ENCODE measurements around the gene MGAT4B. TPM values are rescaled to one million over a fixed set of nuclear protein-coding genes. Genes with fewer than 3 reads are reported as not detected.
A peak's percentile ranks its signal among the peaks of the same experiment; 100 is the strongest.
"Not testable (repeated sequence)": the region's sequence is repeated elsewhere in the genome, so short reads cannot be mapped to it uniquely, and the experiment has no call there.

Gene MGAT4B
- total RNA-seq, 1 donor from 2014 or later = 71.7 TPM

- DNase-seq (ENCODE audit: low spot score) (no peak), ATAC-seq (no peak)
- intact Hi-C loops (cut with DNase I) = no loop called here
Observed at GRCh38 chr5:179798144-179798770, 8.4 kb downstream of the MGAT4B start.

GRCh38 chr5:179797741-179798140, 8.9 kb downstream of the MGAT4B start:
- intact Hi-C loops (cut with DNase I) = loop anchor here (2.0 kb wide), 1 partner anchor 39 kb away; no protein-coding TSS in a partner anchor
- ATAC-seq = no peak
- DNase-seq (ENCODE audit: low spot score) = no peak

DNA sequence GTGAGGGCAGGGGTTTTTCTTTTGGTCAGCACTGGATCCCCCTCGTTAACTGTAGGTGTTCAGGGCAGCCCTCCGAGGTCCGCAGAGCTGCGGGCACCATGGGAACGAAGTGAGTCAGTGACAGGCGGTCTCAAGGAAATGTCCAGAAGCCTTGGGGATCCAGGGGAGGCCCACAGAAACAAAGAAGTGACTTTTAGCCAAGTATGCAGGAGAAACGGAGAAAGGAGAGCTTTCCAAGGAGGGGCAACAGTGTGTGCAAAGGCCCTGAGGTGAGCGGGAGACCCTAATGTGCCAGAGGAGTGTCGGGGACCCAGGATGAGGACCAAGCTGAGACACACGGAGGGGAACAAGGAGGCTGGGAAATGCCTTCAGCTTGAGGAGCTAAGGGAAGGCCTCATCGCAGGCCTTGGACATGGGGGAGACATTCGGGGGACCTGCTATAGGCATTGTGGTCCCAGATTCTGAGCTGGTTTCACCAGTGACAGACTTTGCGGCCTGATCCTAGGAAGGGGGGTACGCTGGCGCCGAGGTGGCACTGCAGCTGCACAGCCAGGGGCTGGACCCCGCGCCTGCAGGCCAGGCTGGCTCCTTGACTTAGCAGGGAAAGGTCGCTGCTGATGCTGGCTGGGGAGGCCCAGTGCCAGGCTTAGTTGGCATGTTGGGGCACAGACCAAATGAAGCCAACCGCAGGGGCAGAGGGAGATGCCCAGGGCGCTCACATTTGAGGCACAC, 9.6 kb downstream of the MGAT4B start:
- intact Hi-C loops (cut with DNase I) = loop anchor here (2.0 kb wide), 1 partner anchor 38 kb away; no protein-coding TSS in a partner anchor
- no peak for ATAC-seq
- no peak for DNase-seq (ENCODE audit: low spot score)

DNA sequence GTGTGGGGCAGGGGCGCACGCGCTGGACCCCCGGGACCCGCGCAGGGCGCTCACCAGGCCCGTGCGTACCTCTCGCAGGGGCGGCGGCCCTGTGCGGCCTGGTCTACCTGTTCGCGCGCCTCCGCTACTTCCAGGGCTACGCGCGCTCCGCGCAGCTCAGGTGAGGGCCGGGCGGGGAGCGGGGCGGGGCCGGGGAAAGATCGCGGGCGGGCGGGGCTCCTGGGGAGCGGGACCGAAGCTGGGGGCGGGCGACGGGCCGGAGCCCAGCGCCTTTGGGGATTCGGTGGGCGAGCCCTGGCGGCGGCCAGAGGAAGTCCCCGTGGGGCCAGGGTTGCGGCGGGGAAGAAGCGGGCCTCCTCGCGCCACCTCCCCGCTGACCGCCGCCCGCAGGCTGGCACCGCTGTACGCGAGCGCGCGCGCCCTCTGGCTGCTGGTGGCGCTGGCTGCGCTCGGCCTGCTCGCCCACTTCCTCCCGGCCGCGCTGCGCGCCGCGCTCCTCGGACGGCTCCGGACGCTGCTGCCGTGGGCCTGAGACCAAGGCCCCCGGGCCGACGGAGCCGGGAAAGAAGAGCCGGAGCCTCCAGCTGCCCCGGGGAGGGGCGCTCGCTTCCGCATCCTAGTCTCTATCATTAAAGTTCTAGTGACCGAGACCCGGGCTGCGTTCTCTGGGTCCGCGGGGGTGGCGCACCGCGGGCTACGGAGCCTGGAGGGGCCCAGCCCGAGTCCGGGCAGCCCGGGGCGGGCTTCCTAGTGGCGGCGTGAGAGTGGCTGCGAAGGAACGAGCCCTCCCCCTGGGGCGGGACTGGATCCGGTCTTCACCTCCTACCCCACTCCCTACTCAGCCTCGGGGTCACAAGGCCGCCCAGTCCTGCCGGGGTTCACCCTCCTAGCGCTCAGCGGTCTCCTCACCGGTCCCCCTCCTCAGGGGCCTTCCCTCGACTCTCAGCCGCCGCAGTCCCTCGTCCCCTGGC, 10.5 kb downstream of the MGAT4B start:
- ATAC-seq = peak; percentile 75
- DNase-seq (ENCODE audit: low spot score) = peak; percentile 89
- intact Hi-C loops (cut with DNase I) = loop anchor here (2.0 kb wide), 1 partner anchor 37 kb away; no protein-coding TSS in a partner anchor

DNA sequence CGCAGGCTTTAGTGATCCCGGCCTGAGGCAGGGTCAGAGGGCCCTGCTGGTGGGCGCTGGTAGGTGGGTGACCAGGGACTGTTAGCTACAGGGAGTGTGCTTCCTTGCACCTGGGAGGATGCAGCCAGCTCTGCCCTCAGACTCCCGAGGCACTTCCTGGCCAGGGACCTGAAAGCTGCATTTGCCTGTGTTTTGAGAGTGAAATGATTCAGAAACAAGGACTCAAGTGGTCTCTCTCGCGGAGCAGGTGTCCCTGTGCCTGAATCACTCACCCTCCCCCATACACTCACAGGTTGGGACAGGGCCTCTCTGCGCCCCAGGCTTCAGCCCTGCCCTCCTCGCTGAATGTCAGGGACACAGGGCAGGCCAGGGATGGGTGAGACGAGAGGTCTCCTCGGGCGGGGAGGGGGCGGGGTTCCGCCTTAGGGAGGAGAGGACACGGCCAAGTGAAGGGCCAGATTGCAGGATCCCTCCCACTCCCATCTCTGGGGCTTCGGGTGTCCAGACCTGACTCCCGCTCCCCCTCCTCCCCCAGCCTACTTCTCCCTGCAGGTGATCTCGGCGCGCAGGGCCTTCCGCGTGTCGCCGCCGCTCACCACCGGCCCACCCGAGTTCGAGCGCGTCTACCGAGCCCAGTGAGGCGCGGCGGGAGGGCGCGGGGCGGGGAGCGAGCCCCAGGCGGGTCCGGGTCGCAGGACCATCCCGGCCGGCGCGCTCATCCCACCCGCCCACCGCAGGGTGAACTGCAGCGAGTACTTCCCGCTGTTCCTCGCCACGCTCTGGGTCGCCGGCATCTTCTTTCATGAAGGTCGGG, 11.4 kb downstream of the MGAT4B start:
- no peak for ATAC-seq
- intact Hi-C loops (cut with DNase I) = no loop called here
- DNase-seq (ENCODE audit: low spot score) = peak; percentile 63

- no peak for DNase-seq (ENCODE audit: low spot score)
- intact Hi-C loops (cut with DNase I) = no loop called here
- ATAC-seq = no peak
Observed at GRCh38 chr5:179794575-179794974, 12.1 kb downstream of the MGAT4B start.

DNA sequence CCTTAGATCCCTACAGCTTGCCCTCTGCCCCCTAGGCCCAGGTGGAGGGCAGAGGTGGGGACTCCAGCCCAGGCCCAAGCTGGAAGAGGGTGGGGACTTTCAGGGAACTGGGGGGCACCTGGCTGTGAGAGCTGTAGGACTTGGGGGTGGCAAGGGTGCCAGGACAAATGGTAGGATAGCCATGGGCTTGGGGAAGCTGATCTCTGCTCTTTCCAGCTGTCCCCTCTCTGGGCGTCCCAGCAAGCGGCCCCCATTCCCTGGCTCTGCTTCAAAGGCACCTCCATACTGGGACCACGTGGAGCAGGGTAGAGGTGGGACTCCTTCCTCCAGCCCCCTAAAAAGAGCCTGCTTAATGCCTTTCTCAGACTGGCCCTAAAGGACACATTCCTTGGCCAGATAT, 12.5 kb downstream of the MGAT4B start:
- intact Hi-C loops (cut with DNase I) = no loop called here
- DNase-seq (ENCODE audit: low spot score) (no peak), ATAC-seq (no peak)

GRCh38 chr5:179793468-179794139, 13.1 kb downstream of the MGAT4B start, which contains the start of gene LTC4S:
LTC4S (plus strand) TSS chr5:179793986; CDS start chr5:179794081, 95 bp downstream.
- DNase-seq (ENCODE audit: low spot score) (peak; percentile 85), ATAC-seq (peak; percentile 75)
- intact Hi-C loops (cut with DNase I) = no loop called here

GRCh38 chr5:179792612-179793467, 13.8 kb downstream of the MGAT4B start:
- peak; percentile 66 for DNase-seq (ENCODE audit: low spot score)
- intact Hi-C loops (cut with DNase I) = no loop called here
- ATAC-seq = peak; percentile 28

DNA sequence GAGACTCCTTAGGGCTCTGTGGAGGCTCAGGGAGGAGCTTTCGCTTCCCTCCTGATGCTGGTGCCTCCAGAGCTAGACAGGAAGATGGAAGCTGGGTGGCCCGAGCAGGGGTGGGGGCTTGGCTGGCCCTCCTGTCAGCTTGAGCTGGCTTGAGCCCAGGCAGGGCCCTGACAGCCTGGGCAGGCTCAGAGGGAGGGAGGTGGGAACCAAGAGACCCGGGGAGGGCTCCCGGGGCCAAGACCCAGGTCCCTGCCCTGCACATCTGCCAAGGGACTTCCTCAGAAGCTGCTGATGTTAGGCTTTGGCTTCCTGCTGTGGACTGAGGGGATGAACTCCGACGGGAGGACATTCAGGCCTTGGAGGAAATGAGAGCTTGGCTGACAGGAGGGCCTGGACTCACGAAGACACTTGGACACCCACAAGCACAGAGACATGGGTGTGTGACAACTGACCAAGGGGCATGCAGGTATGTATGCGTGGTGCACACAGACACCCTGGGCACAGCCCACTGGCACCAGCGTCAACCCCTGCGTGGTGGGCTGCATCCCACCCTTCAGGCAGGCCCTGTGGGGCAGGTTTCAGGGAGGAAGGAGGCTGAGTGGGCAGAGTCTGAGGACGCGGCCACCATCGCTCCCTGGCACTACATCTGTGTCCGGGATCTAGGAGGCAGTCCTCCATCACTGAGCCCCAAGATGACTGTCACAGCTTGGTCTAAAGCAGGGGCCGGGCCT, 14.6 kb downstream of the MGAT4B start:
- ATAC-seq = peak; percentile 5
- intact Hi-C loops (cut with DNase I) = no loop called here

GRCh38 chr5:179789278-179789677, 17.4 kb downstream of the MGAT4B start:
- intact Hi-C loops (cut with DNase I); DNase-seq (ENCODE audit: low spot score); ATAC-seq: not testable (repeated sequence)

More for the DNA sequence above, 14.6 kb downstream of the MGAT4B start:
- no peak for DNase-seq (ENCODE audit: low spot score)

DNA sequence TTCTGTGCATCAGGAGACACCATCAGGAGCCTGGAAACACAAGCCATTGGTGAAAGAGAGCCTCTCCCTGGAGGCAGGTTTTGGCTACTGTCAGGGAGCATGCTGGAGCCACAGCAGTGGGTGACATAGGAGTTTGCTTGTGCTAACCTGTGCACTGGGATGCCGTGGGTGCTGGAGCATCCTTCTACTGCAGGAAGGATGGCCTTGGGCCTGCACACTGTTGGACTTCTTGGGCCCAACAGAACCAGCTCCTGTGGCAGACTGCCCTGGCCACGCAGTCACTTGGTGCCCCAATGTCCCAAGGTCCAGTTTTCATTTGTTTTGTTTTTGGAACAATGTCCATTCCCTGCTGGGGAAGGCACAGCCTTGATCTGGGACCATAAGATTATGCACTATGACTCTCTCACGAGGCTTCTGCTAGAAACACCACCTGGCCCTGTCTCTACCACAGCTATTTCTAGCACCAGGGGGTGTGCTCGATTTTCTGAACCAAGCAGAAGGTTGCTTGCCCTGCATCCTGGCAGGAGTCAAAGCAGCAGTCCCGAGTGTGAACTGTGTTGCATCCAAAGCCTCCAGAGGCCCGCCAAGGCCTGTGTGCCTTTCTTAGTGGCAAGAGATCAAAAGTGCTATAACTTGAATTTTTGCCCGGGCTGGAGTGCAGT, 18.3 kb downstream of the MGAT4B start:
- no peak for ATAC-seq
- intact Hi-C loops (cut with DNase I) = no loop called here

GRCh38 chr5:179786861-179787260, 19.8 kb downstream of the MGAT4B start:
- no peak for ATAC-seq
- no peak for DNase-seq (ENCODE audit: low spot score)

More for the DNA sequence above, 18.3 kb downstream of the MGAT4B start:
- DNase-seq (ENCODE audit: low spot score) = no peak

GRCh38 chr5:179783128-179783527, 23.5 kb downstream of the MGAT4B start:
- DNase-seq (ENCODE audit: low spot score) = no peak
- ATAC-seq = no peak
- intact Hi-C loops (cut with DNase I) = no loop called here

More at GRCh38 chr5:179786861-179787260, 19.8 kb downstream of the MGAT4B start:
- intact Hi-C loops (cut with DNase I) = no loop called here

DNA sequence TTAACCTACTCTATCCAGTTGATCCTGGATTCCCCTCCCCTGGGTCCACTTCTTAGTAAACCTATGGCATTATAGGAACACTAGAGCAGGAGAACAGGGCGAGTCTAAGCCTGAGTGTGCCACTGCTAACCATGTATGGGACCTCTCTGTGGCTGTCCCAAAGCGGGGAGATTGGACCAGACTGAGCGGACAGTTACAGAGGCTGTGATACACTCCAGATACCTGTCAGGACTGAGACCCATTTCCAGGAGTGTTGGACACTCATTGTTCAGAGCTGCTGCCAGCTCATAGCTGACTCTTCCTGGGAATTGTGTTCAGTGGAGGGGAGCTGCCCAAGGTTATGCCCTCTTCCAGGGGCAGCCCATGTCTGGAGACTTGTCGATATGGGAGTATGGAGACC, 24.8 kb downstream of the MGAT4B start:
- DNase-seq (ENCODE audit: low spot score) (no peak), ATAC-seq (no peak)
- intact Hi-C loops (cut with DNase I) = no loop called here

DNA sequence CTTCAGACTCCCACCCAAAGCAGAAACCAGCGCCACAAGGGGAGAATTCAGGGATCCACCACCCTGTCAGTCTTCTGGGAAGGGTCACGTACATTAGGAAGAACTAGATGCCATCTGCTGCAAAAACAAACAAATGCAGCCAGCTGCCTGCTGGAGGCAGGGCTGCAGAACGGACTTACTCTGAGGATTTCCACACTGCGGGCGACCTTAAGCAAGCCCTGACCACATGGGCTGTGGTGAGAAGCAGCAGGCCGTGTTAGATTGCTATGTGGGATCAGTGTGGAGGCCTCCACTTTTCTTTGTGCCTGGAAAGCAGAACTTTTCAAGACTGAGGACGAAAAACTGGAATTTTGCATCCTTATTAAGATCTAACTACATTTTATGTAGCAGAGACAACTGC, 26.3 kb downstream of the MGAT4B start:
- intact Hi-C loops (cut with DNase I) = no loop called here
- ATAC-seq = no peak
- DNase-seq (ENCODE audit: low spot score) = no peak
